Thyroid gland (tissue), 4 donors: Measurements from ENCODE around the gene MCM3AP.

Experiments
- POLR2A ChIP-seq, 2 donors: fragments of 450-650 bp; IDR thresholded peaks; one replicate each; pipeline ENCODE4 v1.6.1; 2017; ENCODE audit warnings: antibody characterized with exemption in 2 of 2, mild to moderate bottlenecking in 2 of 2, moderate library complexity in 1 of 2
- TF ChIP-seq, protein P1 (sequence below), 6 experiments: fragments of 200-600 bp in 3 of 6; fragments of 450-650 bp in 3 of 6; sonication (generic) in 3 of 6; IDR thresholded peaks; one replicate each; pipeline ENCODE4 v1.5.1; 2016 to 2019; ENCODE audit warnings: antibody characterized with exemption in 6 of 6, mild to moderate bottlenecking in 2 of 6, inconsistent platforms in 1 of 6, moderate library complexity in 1 of 6

DNA sequence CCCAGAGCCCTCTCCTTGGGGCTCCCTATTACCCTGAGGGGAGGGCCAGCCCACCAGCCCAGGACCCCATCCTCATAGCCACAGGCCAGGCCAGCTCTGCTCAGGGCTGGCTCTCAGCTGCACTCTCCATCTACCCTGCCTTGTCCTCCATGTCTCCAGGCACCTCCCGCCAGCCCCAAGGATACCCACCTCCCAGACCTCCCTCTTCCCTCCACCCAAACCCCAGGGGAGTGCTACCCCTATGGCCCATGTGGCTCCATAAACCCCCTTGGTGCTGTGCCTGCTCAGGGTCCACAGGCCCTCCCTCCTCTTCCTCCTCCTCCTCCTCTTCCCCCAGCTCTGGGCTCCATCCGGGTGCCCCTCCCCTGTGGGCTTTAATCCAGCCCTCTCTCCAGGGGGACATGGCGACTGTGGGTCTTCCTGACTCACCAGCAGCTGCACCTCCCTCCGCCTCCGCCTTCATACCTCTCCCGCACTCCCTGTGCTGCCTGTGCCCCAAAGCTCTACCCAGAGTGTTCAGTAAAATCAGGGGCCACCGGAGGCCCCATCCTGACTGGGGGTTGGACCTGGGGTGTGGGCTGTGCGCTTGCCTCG lies 9.9 kb upstream of the MCM3AP start:
- TF ChIP-seq, protein P1, sequence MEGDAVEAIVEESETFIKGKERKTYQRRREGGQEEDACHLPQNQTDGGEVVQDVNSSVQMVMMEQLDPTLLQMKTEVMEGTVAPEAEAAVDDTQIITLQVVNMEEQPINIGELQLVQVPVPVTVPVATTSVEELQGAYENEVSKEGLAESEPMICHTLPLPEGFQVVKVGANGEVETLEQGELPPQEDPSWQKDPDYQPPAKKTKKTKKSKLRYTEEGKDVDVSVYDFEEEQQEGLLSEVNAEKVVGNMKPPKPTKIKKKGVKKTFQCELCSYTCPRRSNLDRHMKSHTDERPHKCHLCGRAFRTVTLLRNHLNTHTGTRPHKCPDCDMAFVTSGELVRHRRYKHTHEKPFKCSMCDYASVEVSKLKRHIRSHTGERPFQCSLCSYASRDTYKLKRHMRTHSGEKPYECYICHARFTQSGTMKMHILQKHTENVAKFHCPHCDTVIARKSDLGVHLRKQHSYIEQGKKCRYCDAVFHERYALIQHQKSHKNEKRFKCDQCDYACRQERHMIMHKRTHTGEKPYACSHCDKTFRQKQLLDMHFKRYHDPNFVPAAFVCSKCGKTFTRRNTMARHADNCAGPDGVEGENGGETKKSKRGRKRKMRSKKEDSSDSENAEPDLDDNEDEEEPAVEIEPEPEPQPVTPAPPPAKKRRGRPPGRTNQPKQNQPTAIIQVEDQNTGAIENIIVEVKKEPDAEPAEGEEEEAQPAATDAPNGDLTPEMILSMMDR (IDR thresholded peaks at IDR 0.05), result no peak
- TF ChIP-seq POLR2A (IDR thresholded peaks at IDR 0.05), result no peak
